NT2/D1 (cell line): ENCODE measurements around the gene ZNF268.

ENCODE experiments used
- YY1 ChIP-seq: IDR thresholded peaks from 2 replicates; pipeline ENCODE4 v1.6.1; 2011; ENCODE audit not compliant: insufficient read length, insufficient read depth
- ZNF274 ChIP-seq: IDR thresholded peaks from 2 replicates; pipeline ENCODE4 v1.6.1; 2011; ENCODE audit warnings: mild to moderate bottlenecking, low read depth, low read length

- TF ChIP-seq YY1: no peak
- no peak for TF ChIP-seq ZNF274
Observed at GRCh38 chr12:133201888-133202287, 20.6 kb downstream of the ZNF268 start.
